AG09309 (cell line): Measurements from ENCODE around the gene OVOL1.

ENCODE experiments used
- DNase-seq: peaks from one replicate; pipeline ENCODE4 v3.0.0-alpha.2; 2010; ENCODE audit warnings: low read depth
- H3K4me3 ChIP-seq: 2 replicates; pipeline ENCODE4 v1.5.1; 2011; ENCODE audit warnings: mild to moderate bottlenecking, low read depth, low read length, moderate library complexity; ENCODE audit not compliant: control insufficient read depth
- TF ChIP-seq, protein P1 (sequence below): IDR thresholded peaks from 2 replicates; pipeline ENCODE4 v1.5.1; 2011; ENCODE audit warnings: mild to moderate bottlenecking, low read depth, low read length, inconsistent platforms; ENCODE audit not compliant: insufficient read depth, control insufficient read depth; ENCODE audit errors: missing control alignments

The OVOL1 gene

DNA sequence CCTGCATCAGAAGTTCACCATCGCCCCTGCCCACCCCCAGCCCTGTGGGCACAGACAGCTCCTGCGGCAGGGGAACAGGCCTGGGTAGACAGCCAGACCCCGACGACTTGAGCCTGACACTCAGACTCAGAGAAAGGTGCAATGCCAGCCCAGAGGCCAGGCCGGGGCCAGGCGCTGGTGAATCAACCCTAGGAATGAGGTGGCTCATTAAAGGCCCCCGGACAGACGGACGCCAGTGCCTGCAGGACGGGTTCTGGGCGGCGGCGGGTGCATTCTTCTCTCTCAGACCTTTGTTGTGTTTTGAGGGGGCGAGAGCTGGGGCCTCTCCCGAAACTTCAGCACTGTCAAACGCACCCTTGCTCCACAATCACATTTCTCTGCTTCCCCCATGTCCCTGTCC, 5.6 kb downstream of the OVOL1 start:
- DNase-seq, result no peak
- no peak overlapping the region for H3K4me3 ChIP-seq
- TF ChIP-seq, protein P1, sequence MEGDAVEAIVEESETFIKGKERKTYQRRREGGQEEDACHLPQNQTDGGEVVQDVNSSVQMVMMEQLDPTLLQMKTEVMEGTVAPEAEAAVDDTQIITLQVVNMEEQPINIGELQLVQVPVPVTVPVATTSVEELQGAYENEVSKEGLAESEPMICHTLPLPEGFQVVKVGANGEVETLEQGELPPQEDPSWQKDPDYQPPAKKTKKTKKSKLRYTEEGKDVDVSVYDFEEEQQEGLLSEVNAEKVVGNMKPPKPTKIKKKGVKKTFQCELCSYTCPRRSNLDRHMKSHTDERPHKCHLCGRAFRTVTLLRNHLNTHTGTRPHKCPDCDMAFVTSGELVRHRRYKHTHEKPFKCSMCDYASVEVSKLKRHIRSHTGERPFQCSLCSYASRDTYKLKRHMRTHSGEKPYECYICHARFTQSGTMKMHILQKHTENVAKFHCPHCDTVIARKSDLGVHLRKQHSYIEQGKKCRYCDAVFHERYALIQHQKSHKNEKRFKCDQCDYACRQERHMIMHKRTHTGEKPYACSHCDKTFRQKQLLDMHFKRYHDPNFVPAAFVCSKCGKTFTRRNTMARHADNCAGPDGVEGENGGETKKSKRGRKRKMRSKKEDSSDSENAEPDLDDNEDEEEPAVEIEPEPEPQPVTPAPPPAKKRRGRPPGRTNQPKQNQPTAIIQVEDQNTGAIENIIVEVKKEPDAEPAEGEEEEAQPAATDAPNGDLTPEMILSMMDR, result no peak

DNA sequence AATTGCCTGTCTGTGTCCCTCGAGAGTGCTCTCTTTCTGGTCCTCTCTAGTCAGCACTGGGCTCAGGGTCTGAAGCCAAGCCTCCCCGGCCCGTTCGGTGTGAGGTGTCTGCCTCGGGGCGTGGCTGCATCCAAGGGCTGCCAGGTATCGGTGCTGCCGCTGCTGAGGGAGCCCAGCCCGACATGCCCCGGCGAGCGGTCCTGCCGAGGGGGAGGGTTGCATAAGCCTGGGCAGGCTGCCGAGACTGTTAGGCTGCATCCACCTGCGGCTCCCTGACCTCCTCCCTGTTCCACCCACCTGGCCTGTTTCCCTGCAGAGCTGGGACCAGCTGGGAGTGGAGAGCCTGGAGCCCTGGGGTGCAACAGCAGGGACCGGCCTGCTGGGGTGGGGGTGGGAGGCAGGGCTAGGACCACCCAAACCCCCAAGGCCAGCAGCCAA, 6.3 kb downstream of the OVOL1 start:
- no peak for DNase-seq
- TF ChIP-seq, protein P1, result no peak
- no peak overlapping the region for H3K4me3 ChIP-seq

DNA sequence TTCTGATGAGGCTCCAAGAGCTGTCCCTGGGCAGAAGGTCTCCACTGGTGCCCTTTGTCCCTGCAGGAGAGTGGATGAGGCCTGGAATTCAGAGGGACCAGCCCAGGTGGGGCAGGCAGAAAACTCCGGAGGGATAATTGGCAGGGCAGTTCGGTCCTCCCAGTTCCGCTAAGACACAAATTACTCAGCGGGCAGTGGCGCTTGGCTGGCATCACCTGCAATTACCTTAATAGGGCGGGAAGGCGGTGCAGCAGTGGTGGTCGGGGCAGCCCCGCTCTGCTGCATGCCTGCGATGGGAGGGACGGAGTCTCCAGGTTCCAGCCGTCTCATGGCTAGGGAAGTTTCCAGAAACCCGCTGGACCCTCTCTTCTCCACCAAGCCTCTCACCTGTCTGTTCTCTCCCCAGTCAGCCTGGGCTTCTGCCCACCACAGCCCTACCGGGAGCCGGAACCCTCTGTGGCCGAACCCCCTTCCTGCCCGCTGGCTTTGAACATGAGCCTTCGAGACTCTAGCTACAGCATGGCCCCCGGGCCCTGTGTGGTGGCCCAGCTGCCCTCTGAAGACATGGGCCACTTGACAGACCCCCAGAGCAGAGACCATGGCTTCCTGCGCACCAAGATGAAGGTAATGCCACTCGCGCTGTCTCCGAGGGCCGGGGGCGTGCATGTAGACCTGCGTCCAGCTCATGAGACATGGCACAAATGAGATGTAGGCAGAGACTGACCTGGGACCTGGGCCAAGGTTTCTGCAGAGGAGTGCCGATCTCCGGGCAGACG, 7.0 kb downstream of the OVOL1 start:
- no peak for DNase-seq
- TF ChIP-seq, protein P1, result no peak
- no peak overlapping the region for H3K4me3 ChIP-seq

DNA sequence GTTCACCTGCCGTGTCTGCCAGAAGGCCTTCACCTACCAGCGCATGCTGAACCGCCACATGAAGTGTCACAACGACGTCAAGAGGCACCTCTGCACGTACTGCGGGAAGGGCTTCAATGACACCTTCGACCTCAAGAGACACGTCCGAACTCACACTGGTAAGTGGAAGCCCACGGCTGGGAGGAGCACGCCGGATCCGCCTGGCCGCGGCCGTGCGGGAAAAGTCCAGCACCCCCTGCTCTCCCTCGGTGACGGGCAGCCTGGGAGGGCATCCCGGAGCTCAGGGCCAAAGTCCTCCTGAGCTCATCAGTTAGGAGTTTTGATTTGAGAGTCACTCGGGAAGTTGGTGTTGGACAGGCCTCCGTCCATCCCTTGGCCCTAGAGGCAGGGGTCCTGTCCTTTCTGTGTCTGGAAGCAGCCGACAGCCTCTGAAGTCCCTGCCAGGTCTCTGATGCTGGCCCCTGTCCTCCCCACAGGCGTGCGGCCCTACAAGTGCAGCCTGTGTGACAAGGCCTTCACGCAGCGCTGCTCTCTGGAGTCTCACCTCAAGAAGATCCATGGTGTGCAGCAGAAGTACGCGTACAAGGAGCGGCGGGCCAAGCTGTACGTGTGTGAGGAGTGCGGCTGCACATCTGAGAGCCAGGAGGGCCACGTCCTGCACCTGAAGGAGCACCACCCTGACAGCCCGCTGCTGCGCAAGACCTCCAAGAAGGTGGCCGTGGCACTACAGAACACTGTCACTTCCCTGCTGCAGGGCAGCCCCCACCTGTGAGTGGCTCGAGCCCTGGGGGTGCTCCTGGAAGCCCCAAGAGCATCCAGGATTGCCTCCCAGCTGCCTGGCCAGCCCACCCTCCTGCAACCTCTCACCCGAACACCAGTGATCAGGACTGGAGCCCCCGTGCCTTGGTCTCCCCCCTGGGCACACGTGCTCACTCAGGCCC, 8.0 kb downstream of the OVOL1 start:
- no peak overlapping the region for H3K4me3 ChIP-seq
- no peak for DNase-seq
- TF ChIP-seq, protein P1, result no peak

DNA sequence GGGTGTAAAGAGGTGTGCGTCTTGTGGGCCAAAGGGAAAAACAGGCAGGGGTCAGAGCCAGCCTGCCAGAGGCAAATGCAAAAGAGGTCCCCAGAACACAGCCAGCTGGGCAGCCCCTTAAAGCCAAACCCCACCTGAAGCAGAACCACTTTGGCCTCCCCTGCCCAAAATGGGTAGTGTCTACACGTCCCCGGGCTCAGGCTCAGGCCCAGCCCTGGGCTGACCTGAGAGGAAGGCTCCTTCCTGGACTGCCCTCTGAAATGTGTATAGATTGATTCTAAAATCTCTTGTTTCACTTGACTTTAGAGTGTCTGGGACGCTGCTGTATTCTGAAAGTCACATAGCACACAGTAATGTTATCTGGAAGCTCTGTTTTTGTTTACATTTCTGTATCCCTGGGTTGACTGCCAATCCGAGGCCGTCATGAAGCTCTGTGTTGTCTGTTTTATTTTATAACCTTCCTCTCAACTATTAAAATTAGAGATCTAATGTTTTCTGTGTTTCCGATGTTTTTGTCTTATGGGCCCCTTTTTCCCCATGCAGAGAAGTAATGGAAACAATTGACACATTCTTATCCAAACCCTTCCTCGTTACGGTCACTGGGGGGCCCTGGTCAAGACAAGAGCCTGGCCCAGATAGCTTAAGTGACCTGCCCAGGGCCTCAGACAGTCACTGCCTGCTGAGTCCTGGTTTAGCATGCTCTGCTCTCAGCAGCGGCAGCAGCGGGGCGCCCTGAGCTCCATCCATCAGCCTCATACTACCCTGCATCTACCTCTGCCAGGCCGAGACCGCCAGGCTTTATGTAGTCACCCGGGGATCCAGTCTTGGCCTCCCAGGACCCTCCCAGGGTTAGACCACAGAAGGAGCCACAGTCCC, 10.1 kb downstream of the OVOL1 start:
- TF ChIP-seq, protein P1, result no peak
- DNase-seq, result no peak
- no peak overlapping the region for H3K4me3 ChIP-seq

DNA sequence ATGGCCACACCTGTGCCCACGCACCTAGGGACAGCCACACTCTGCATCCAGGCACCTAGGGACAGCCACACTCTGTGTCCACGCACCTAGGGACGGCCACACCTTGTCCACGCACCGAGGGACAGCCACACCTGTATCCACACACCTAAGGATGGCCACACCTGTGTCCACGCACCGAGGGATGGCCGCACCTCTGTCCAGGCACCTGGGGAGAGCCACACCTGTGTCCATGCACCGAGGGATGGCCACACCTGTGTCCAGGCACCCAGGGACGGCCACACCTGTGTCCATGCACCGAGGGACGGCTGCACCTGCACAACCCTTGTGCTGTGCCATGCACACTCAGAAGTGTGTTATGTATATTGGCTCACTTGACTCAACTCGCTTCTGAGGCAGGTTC, 10.8 kb downstream of the OVOL1 start:
- TF ChIP-seq, protein P1, result no peak
- DNase-seq, result no peak
- H3K4me3 ChIP-seq, result no peak overlapping the region
